ENCODE measurements around the gene XXYLT1.

- TF ChIP-seq POLR2A (IDR thresholded peaks at IDR 0.05): no peak
- TF ChIP-seq CTCF (IDR thresholded peaks at IDR 0.05): no peak
These were observed 94.2 kb downstream of the XXYLT1 start for GRCh38 chr3:195176776-195177175.
